Motor neuron (in vitro differentiated cells): ENCODE results near the gene SPOCK1. TPM values are rescaled to one million over a fixed set of nuclear protein-coding genes. Genes with fewer than 3 reads are reported as not detected.

Experiments used
- ATAC-seq, 8 experiments: fragments of 200-7000 bp; cut with Tn5 transposase; replicated peaks in 6 of 8; 2 replicates each; pipeline ENCODE4 v1.8.0; 2021; ENCODE audit warnings: mild to moderate bottlenecking in 8 of 8, moderate library complexity in 8 of 8
- H3K27ac ChIP-seq, 2 donors: fragments of 250-450 bp; sonication (Bioruptor Pico); 2 replicates each; pipeline ENCODE4 v1.9.0; 2021; ENCODE audit warnings: antibody characterized with exemption in 2 of 2, mild to moderate bottlenecking in 2 of 2, moderate library complexity in 1 of 2
- H3K4me1 ChIP-seq, 2 donors: fragments of 250-450 bp; sonication (Bioruptor Pico); replicated peaks in 1 of 2; 2 replicates each; pipeline ENCODE4 v1.6.1; 2021; ENCODE audit warnings: antibody characterized with exemption in 2 of 2, mild to moderate bottlenecking in 2 of 2, moderate library complexity in 1 of 2
- H3K4me3 ChIP-seq, 5 donors: fragments of 250-450 bp; sonication (Bioruptor Pico); 2 replicates each; pipeline ENCODE4 v1.9.0; 2021; ENCODE audit warnings: antibody characterized with exemption in 5 of 5, mild to moderate bottlenecking in 5 of 5, moderate library complexity in 4 of 5
- WGBS, 10 experiments: fragments of 450-650 bp; shearing (Covaris generic); methylation state at CpG; one replicate each; pipeline ENCODE4 v1.0.0; 2022; 5-methylcytosine and 5-hydroxymethylcytosine counted together
- in situ Hi-C, 9 experiments: fragments of 400-800 bp; cut with MboI; loops; one replicate each; pipeline ENCODE4 v1.15.0; 2021; ENCODE audit warnings: low sequenced_read_pairs in 9 of 9, low pct_unique_long_range_greater_than_20kb in 2 of 9; ENCODE audit not compliant: unreplicated experiment in 9 of 9
- total RNA-seq, 8 experiments: library from RNA; unstranded; fragments of 300-600 nt; gene quantifications; 2 replicates each; pipeline versions ENCODE4 v1.2.3 to v1.2.4, GENCODE V29; 2022

Gene SPOCK1
- total RNA-seq, 8 experiments from 2014 or later, result 9.4 to 154 (median 25.1) TPM

DNA sequence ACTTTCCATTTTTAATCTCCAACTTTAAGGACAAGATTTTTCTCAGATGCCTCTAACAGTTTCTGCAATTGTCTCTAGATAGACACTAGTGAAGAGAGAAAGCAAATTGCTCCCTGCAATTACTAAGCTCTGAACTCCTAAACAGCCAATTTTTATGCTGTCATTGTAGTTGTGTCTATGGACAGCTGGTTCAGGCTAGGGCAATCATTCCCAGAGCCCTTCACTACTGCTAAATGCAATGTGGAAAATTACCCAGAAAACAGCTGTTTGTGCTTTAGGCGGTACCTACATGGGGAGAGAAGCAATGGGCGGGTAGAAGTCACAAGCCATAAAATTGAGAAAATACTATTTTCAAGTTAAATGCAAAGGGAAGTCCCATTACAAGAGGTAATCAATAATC is 211.6 kb downstream of the SPOCK1 start:
- WGBS, 10 experiments, result 75 to 100% (median 88%) methylated on average over 1 to 2 of the region's 2 CpGs; no CpG with 5 or more reads in 2 of the 10 experiments
- in situ Hi-C loops, result no loop called here
- ATAC-seq, result peak in 1 of 8 experiments; percentile 47
- H3K4me3 ChIP-seq, result no peak overlapping the region
- peaks cover 0 to under 1% of the 10 kb centered on the region in 2 donors for H3K4me1 ChIP-seq
- H3K27ac ChIP-seq, result no peak overlapping the region

GRCh38 chr5:137286025-137286610 is 213.0 kb downstream of the SPOCK1 start:
- no peak overlapping the region for H3K4me3 ChIP-seq
- 50 to 100% (median 80%) methylated on average over 1 to 4 of the region's 4 CpGs; no CpG with 5 or more reads in 5 of the 10 experiments for WGBS, 10 experiments
- peak in 1 of 8 experiments; percentile 45 for ATAC-seq
- no peak overlapping the region for H3K27ac ChIP-seq
- in situ Hi-C loops, result no loop called here
- peaks cover 4% of the 10 kb centered on the region in 2 donors for H3K4me1 ChIP-seq

DNA sequence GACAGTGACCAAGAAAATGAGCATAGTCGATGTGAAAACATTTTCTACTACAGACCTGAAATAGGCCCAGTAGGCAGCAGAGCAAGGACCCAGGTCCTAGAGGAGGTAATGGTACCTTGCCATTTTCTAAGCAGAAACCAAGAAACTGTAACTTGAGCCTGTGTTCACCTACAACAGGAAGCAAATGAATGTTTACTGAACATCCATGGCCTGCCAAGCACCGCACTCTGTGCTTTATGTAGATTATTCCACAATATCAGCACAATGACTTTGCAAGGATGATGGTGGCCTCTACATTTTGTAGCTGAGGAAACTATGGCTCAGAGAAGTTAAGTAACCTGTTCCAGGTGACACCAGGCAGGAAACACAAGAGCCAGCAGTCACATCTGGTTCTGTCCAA is 215.3 kb downstream of the SPOCK1 start:
- ATAC-seq, result no peak
- no peak overlapping the region for H3K4me3 ChIP-seq
- 60 to 100% (median 93%) methylated on average over 1 to 2 of the region's 2 CpGs; no CpG with 5 or more reads in 2 of the 10 experiments for WGBS, 10 experiments
- in situ Hi-C loops, result no loop called here
- H3K27ac ChIP-seq, result no peak overlapping the region
- peaks cover 8 to 21% of the 10 kb centered on the region in 2 donors for H3K4me1 ChIP-seq

- in situ Hi-C loops, result no loop called here
- Histone ChIP-seq H3K27ac (no peak overlapping the region), H3K4me3 (no peak overlapping the region), H3K4me1 (peaks cover 8 to 21% of the 10 kb centered on the region in 2 donors)
- 52 to 100% (median 78%) methylated on average over 3 to 5 of the region's 5 CpGs; no CpG with 5 or more reads in 3 of the 10 experiments for WGBS, 10 experiments
- ATAC-seq, result peak in 5 of 8 experiments; percentile 83 to 90 (median 89)
Observed at GRCh38 chr5:137282216-137282615, 216.9 kb downstream of the SPOCK1 start.

DNA sequence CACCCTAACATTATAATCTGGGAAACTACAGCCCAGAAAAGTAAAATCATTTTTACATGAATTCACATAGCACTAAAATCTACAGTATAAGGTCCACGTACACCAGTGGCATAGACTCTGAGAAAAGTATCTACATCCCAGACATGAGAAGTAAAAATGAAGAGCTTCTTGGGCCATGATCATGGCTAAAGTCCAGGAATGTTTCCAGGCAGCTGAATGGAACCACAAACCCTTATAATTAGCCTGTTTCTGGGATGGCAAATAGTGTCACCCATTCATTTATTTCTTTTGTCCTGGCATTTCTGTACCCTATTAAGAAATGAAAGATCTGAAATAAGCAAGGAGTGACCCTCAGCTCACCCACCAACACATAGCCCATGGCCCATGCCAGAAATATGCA is 217.9 kb downstream of the SPOCK1 start:
- H3K4me3 ChIP-seq, result no peak overlapping the region
- 50 to 100% (median 80%) methylated on average over 1 of the region's 1 CpG; no CpG with 5 or more reads in 3 of the 10 experiments for WGBS, 10 experiments
- ATAC-seq, result no peak
- no peak overlapping the region for H3K27ac ChIP-seq
- in situ Hi-C loops, result no loop called here
- H3K4me1 ChIP-seq, result peaks cover 8 to 21% of the 10 kb centered on the region in 2 donors

GRCh38 chr5:137280656-137281055 is 218.5 kb downstream of the SPOCK1 start:
- no peak overlapping the region for H3K27ac ChIP-seq
- ATAC-seq, result peak in 2 of 8 experiments; percentile 12 to 26
- WGBS, 10 experiments, result 20 to 88% (median 66%) methylated on average over 1 to 3 of the region's 3 CpGs; no CpG with 5 or more reads in 1 of the 10 experiments
- in situ Hi-C loops, result no loop called here
- peaks cover 8 to 21% of the 10 kb centered on the region in 2 donors for H3K4me1 ChIP-seq
- H3K4me3 ChIP-seq, result no peak overlapping the region

DNA sequence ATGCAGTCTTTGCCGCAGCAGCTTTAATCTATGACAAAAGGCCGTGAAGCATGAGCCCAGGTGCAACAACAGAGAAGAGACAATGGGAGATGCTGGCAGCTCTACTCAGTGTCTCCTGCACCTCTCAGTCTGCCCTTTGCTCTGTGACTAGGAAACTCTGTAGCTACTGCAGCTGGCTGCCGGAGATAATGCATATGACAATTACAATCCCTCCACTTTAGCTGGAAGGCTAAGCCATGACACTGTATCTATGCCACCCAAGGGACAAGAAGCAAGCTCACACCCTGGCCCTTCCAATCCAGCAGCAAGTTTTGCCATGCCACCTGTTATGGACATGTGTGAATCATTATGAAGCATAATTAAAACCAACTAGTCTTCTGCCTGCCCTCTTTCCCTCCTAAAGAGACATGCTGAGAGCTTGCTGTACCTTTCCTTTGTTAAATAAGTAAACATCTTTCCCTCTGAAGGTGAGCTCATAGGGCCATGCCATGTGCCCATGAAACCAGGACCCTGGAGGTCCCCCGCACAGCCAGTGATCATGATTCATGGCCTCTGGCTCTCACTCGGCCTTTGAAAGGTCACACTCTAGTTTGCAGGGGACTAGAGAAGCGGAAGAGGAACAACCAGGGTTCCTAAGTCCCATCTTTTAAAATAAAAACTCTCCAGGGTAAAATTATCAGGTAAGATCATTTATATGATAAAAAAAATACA is 219.4 kb downstream of the SPOCK1 start:
- in situ Hi-C loops, result no loop called here
- Histone ChIP-seq H3K4me3 (no peak overlapping the region), H3K4me1 (peaks cover 8 to 21% of the 10 kb centered on the region in 2 donors), H3K27ac (no peak overlapping the region)
- WGBS, 10 experiments, result 50 to 100% (median 82%) methylated on average over 2 to 5 of the region's 6 CpGs; no CpG with 5 or more reads in 1 of the 10 experiments
- ATAC-seq, result peak in 4 of 8 experiments; percentile 24 to 47 (median 42)

GRCh38 chr5:137278476-137278875 is 220.7 kb downstream of the SPOCK1 start:
- Histone ChIP-seq H3K4me1 (peaks cover 8 to 21% of the 10 kb centered on the region in 2 donors), H3K27ac (no peak overlapping the region), H3K4me3 (no peak overlapping the region)
- WGBS, 10 experiments, result 77 to 100% (median 89%) methylated on average over 1 to 5 of the region's 5 CpGs; no CpG with 5 or more reads in 3 of the 10 experiments
- in situ Hi-C loops, result no loop called here
- no peak for ATAC-seq

- H3K27ac ChIP-seq, result no peak overlapping the region
- no peak overlapping the region for H3K4me3 ChIP-seq
- no peak for ATAC-seq
- in situ Hi-C loops, result no loop called here
- 80 to 100% (median 90%) methylated on average over 1 to 2 of the region's 2 CpGs; no CpG with 5 or more reads in 7 of the 10 experiments for WGBS, 10 experiments
- H3K4me1 ChIP-seq, result peaks cover 5 to 22% of the 10 kb centered on the region in 2 donors
Observed at GRCh38 chr5:137275083-137275482, 224.0 kb downstream of the SPOCK1 start.

DNA sequence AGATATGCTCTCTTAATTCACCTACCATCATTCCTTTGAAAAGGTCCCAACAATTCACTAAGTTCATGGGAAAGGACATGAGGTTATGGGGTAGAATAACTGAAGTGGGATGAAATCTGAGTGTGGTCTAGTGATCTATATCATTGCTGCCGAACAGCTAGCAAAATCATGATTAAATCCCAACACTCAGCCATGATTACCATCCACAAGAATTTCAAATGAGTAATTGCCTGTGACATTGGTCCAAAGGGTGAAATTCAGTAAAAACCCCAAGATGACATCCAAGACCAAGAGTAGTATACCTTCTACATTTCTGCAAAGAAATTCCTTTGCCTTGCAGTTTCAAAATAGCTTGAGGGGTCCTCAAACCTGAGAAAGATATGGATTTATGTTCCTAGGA is 225.6 kb downstream of the SPOCK1 start:
- in situ Hi-C loops, result no loop called here
- no peak overlapping the region for H3K4me3 ChIP-seq
- ATAC-seq, result no peak
- H3K27ac ChIP-seq, result no peak overlapping the region
- 0 to 100% (median 86%) methylated on average over 1 of the region's 1 CpG; no CpG with 5 or more reads in 2 of the 10 experiments for WGBS, 10 experiments
- peaks cover 11 to 28% of the 10 kb centered on the region in 2 donors for H3K4me1 ChIP-seq

- no peak for ATAC-seq
- Histone ChIP-seq H3K4me1 (peaks cover 11 to 32% of the 10 kb centered on the region in 2 donors), H3K4me3 (no peak overlapping the region), H3K27ac (no peak overlapping the region)
- in situ Hi-C loops, result no loop called here
Observed at GRCh38 chr5:137272831-137273230, 226.3 kb downstream of the SPOCK1 start.

- 80 to 100% (median 100%) methylated on average over 1 to 2 of the region's 2 CpGs; no CpG with 5 or more reads in 6 of the 10 experiments for WGBS, 10 experiments
- in situ Hi-C loops, result no loop called here
- Histone ChIP-seq H3K27ac (no peak overlapping the region), H3K4me3 (no peak overlapping the region), H3K4me1 (peaks cover 38 to 61% of the 10 kb centered on the region in 2 donors)
- no peak for ATAC-seq
Observed at GRCh38 chr5:137269946-137270345, 229.2 kb downstream of the SPOCK1 start.

GRCh38 chr5:137269274-137269673 is 229.9 kb downstream of the SPOCK1 start:
- H3K4me1 ChIP-seq, result peaks cover 45 to 68% of the 10 kb centered on the region in 2 donors
- ATAC-seq, result peak in 5 of 8 experiments; percentile 22 to 60 (median 45)
- H3K4me3 ChIP-seq, result no peak overlapping the region
- no peak overlapping the region for H3K27ac ChIP-seq
- in situ Hi-C loops, result no loop called here
- WGBS, 10 experiments, result 20 to 45% (median 36%) methylated on average over 1 to 2 of the region's 2 CpGs; no CpG with 5 or more reads in 6 of the 10 experiments
